ENCODE results near the gene ENKUR.

ENKUR gene

DNA sequence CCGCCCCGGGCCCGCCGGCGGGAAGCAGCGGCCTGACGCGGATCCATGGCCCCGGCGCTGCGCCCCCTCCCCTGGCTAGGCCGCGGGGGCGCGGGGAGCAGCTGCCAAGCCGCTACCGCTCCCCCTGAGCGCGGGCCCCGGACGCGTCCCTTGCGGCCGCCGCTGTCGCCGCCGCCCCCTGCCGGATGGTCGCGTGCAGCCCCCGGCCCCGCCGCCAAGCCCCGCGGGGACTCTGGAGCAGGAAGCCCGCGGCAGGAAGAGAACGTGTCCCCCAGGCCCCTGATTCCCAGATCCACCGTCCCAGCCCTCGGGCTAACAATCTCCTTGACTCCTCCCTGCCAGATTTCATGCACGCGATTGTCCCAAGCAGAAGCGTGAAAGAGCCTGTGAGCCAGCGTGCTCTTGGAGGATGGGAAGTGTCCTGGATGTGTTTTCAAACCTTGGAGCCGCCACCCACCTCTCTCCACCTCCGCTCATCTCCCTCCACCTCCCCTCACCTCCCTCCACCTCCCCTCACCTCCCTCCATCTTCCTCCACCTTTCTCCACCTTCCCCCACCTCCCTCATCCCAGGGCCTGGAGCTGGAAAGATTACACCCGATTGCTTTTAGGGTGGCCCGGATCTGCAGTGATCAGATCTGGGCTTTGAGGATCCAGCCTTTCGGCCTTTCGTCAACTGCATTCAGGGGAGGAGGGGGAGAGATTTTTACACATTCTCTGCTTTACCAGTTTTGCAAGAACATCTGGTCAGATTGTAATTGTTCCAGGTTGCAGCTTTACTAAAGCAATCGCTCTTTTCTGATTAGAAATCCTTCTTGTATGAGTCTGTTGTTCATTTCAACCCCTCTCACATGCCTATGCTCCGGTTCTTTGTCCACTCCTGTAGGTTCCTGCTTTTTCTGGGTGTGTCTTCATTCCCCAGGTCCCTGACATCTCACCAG lies 63.0 kb downstream of the ENKUR start:
- DNase-seq (ENCODE audit: insufficient read length, low spot score) = peak; percentile 50
- TF ChIP-seq TAF1 (IDR thresholded peaks at IDR 0.05; ENCODE audit: low read depth, low read length) (no peak), PAX5 (IDR thresholded peaks at IDR 0.05; ENCODE audit: insufficient read depth, low read length, severe bottlenecking) (no peak), SPI1 (IDR thresholded peaks at IDR 0.05; ENCODE audit: low read depth, low read length) (no peak), POLR2AphosphoS5 (IDR thresholded peaks at IDR 0.05; ENCODE audit: low read depth, low read length) (no peak), POLR2A (IDR thresholded peaks at IDR 0.05; ENCODE audit: low read depth, low read length) (no peak), POU2F2 (IDR thresholded peaks at IDR 0.05; ENCODE audit: low read depth, low read length) (no peak)
- no peak for FAIRE-seq

DNA sequence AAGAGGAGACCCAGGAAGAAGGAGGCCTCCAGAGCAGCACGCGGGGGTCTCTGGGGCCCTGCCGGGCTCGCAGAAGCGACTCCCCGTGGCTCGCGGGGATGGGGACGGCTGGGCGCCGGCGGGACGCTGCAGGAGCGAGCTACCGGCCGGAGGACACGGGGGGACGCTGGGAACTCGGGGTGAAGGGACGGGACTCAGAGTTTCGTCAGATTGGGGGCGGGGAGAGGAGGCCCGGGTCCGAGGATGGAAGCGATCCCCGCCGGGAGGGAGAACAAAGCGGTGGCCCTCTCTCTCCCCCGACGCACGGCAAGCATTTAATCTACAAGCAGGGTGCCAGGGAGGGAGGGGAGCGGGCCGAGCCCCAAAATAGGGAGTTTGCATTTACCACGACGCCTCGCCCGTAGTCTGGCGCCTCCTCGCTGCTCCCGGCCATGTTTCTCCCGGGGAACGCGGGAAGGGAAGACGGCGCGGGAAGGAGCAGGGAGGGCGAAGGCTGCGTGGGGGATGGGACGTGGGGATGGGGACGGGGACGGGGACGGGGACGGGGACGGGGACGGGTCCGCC lies 63.7 kb downstream of the ENKUR start, which contains the start of gene PRTFDC1:
TSS of gene PRTFDC1 (minus strand) at position 464 of the 564 bp plus-strand sequence. CDS start at position 433, 31 bp downstream.
- FAIRE-seq = no peak
- DNase-seq (ENCODE audit: insufficient read length, low spot score) = peak; percentile 43
- TF ChIP-seq TAF1 (IDR thresholded peaks at IDR 0.05; ENCODE audit: low read depth, low read length) (0 out of 2 replicates have a peak, but pooled peaks have one; percentile 27), POLR2A (IDR thresholded peaks at IDR 0.05; ENCODE audit: low read depth, low read length) (no peak)

- TF ChIP-seq POLR2A (IDR thresholded peaks at IDR 0.05; ENCODE audit: low read depth, low read length) = no peak
- TF ChIP-seq POU2F2 (IDR thresholded peaks at IDR 0.05; ENCODE audit: low read depth, low read length) = no peak
- no peak for TF ChIP-seq SPI1 (IDR thresholded peaks at IDR 0.05; ENCODE audit: low read depth, low read length)
- no peak for TF ChIP-seq TAF1 (IDR thresholded peaks at IDR 0.05; ENCODE audit: low read depth, low read length)
- TF ChIP-seq POLR2AphosphoS5 (IDR thresholded peaks at IDR 0.05; ENCODE audit: low read depth, low read length) = no peak
- no peak for TF ChIP-seq PAX5 (IDR thresholded peaks at IDR 0.05; ENCODE audit: insufficient read depth, low read length, severe bottlenecking)
- DNase-seq (ENCODE audit: insufficient read length, low spot score) (no peak), FAIRE-seq (peak; percentile 28)
Measured at GRCh38 chr10:24951201-24952142, 64.5 kb downstream of the ENKUR start.

- DNase-seq (ENCODE audit: insufficient read length, low spot score) = no peak
- FAIRE-seq = no peak
Measured at GRCh38 chr10:24950439-24950838, 65.5 kb downstream of the ENKUR start.

DNA sequence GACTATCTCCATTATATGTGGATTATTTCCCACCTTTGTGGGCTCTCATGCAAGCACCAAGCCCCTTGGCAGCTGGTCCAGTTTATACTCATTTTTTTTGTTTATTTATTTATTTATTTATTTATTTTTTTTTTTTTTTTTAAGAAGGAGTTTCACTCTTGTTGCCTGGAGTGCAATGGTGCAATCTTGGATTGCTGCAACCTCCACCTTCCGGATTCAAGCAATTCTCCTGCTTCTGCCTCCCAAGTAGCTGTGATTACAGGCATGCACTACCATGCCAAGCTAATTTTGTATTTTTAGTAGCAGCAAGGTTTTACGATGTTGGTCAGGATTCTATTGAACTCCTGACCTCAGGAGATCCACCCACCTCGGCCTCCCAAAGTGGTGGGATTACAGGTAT lies 66.3 kb downstream of the ENKUR start:
- no peak for TF ChIP-seq TAF1 (IDR thresholded peaks at IDR 0.05; ENCODE audit: low read depth, low read length)
- no peak for TF ChIP-seq SPI1 (IDR thresholded peaks at IDR 0.05; ENCODE audit: low read depth, low read length)
- no peak for TF ChIP-seq PAX5 (IDR thresholded peaks at IDR 0.05; ENCODE audit: insufficient read depth, low read length, severe bottlenecking)
- TF ChIP-seq POLR2A (IDR thresholded peaks at IDR 0.05; ENCODE audit: low read depth, low read length) = no peak
- TF ChIP-seq POU2F2 (IDR thresholded peaks at IDR 0.05; ENCODE audit: low read depth, low read length) = no peak
- no peak for TF ChIP-seq POLR2AphosphoS5 (IDR thresholded peaks at IDR 0.05; ENCODE audit: low read depth, low read length)
- no peak for DNase-seq (ENCODE audit: insufficient read length, low spot score)
- FAIRE-seq = no peak

More at GRCh38 chr10:24950439-24950838, 65.5 kb downstream of the ENKUR start:
- TF ChIP-seq SPI1 (IDR thresholded peaks at IDR 0.05; ENCODE audit: low read depth, low read length) (no peak), POU2F2 (IDR thresholded peaks at IDR 0.05; ENCODE audit: low read depth, low read length) (no peak), PAX5 (IDR thresholded peaks at IDR 0.05; ENCODE audit: insufficient read depth, low read length, severe bottlenecking) (no peak), POLR2A (IDR thresholded peaks at IDR 0.05; ENCODE audit: low read depth, low read length) (no peak), POLR2AphosphoS5 (IDR thresholded peaks at IDR 0.05; ENCODE audit: low read depth, low read length) (no peak), TAF1 (IDR thresholded peaks at IDR 0.05; ENCODE audit: low read depth, low read length) (no peak)

- no peak for TF ChIP-seq POU2F2 (IDR thresholded peaks at IDR 0.05; ENCODE audit: low read depth, low read length)
- no peak for TF ChIP-seq POLR2AphosphoS5 (IDR thresholded peaks at IDR 0.05; ENCODE audit: low read depth, low read length)
- FAIRE-seq (no peak), DNase-seq (ENCODE audit: insufficient read length, low spot score) (no peak)
Measured at GRCh38 chr10:24947304-24948097, 68.5 kb downstream of the ENKUR start.

- FAIRE-seq (no peak), DNase-seq (ENCODE audit: insufficient read length, low spot score) (no peak)
- TF ChIP-seq POLR2A (IDR thresholded peaks at IDR 0.05; ENCODE audit: low read depth, low read length) (no peak), TAF1 (IDR thresholded peaks at IDR 0.05; ENCODE audit: low read depth, low read length) (no peak), SPI1 (IDR thresholded peaks at IDR 0.05; ENCODE audit: low read depth, low read length) (no peak), PAX5 (IDR thresholded peaks at IDR 0.05; ENCODE audit: insufficient read depth, low read length, severe bottlenecking) (no peak), POU2F2 (IDR thresholded peaks at IDR 0.05; ENCODE audit: low read depth, low read length) (no peak), POLR2AphosphoS5 (IDR thresholded peaks at IDR 0.05; ENCODE audit: low read depth, low read length) (no peak)
Measured at GRCh38 chr10:24944512-24945255, 71.3 kb downstream of the ENKUR start.

DNA sequence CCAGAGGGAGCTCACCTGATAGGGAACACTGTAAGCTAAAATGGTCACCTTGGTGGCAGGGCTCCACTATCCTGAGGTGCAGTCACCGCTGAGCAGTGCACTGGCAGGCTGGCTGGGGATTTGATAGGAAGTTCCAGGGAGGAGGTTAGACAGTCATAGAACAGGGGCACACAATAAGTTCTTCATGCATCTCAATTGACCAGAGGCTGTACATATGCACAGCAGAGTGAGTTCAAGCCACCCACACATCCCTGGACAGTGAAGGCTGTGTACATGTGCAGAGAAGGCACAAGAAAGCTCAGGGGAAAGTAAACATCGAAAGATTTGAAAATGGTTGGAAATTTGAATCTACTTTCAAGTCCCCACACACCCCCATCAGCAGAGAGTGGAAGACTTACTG lies 77.4 kb downstream of the ENKUR start:
- TF ChIP-seq SPI1 (IDR thresholded peaks at IDR 0.05; ENCODE audit: low read depth, low read length) (no peak), POU2F2 (IDR thresholded peaks at IDR 0.05; ENCODE audit: low read depth, low read length) (no peak), POLR2AphosphoS5 (IDR thresholded peaks at IDR 0.05; ENCODE audit: low read depth, low read length) (no peak), TAF1 (IDR thresholded peaks at IDR 0.05; ENCODE audit: low read depth, low read length) (no peak), PAX5 (IDR thresholded peaks at IDR 0.05; ENCODE audit: insufficient read depth, low read length, severe bottlenecking) (no peak), POLR2A (IDR thresholded peaks at IDR 0.05; ENCODE audit: low read depth, low read length) (no peak)
- DNase-seq (ENCODE audit: insufficient read length, low spot score) (no peak), FAIRE-seq (no peak)
